GM20000 (cell line): ENCODE results near the gene SREBF1.

Source experiments
- DNase-seq: peaks from one replicate; pipeline ENCODE4 v3.0.0; 2012; ENCODE audit warnings: low spot score
- CTCF ChIP-seq: IDR thresholded peaks from 2 replicates; pipeline ENCODE4 v1.5.1; 2012; ENCODE audit warnings: mild to moderate bottlenecking, control low read depth; ENCODE audit errors: extremely low read depth, missing control alignments

Gene SREBF1

GRCh38 chr17:17766077-17766743, 70.6 kb downstream of the SREBF1 start:
- no peak for TF ChIP-seq CTCF
- peak; percentile 82 for DNase-seq

- no peak for TF ChIP-seq CTCF
- DNase-seq = no peak
These were observed 71.3 kb downstream of the SREBF1 start for GRCh38 chr17:17765359-17766076.

DNA sequence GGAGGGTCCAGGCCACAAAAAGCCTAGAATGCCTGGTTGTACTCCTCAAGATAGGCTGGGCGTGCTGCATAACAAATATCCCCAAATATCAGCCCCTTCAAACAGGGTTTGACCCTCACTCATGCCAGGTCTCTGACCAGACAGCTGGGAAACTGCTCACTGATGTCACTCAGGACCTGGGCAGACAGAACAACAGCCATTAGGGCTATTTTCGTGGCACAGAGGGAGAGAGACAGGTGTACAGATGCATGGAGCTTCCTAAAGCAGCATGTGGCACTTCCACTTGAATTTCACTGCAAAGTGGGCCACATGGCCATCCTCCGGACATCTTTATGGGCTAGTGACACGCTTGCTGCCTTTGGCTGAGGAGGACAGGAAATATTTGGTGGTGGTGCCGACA, 73.1 kb downstream of the SREBF1 start:
- no peak for DNase-seq
- TF ChIP-seq CTCF = no peak

GRCh38 chr17:17763136-17763535, 73.7 kb downstream of the SREBF1 start:
- DNase-seq = no peak
- TF ChIP-seq CTCF = no peak

GRCh38 chr17:17762744-17763105, 74.1 kb downstream of the SREBF1 start:
- TF ChIP-seq CTCF = no peak
- DNase-seq = no peak
